ENCODE results near the gene TMEM131L. TPM values are rescaled to one million over a fixed set of nuclear protein-coding genes. Genes with fewer than 3 reads are reported as not detected.

TMEM131L gene
- polyA plus RNA-seq, 3 donors = 11.2 to 58.3 (median 26.0) TPM

GRCh38 chr4:153474251-153474650 is 8.1 kb downstream of the TMEM131L start:
- peak overlapping the region in 3 of 7 donors; percentile 32 to 65 (median 46) for H3K27ac Mint-ChIP-seq
- H3K9me3 Mint-ChIP-seq = peaks cover 0 to 2% (median 0%) of the 10 kb centered on the region in 7 donors
- 100% methylated on average over 3 of the region's 4 CpGs for WGBS (ENCODE audit: insufficient coverage)
- Histone ChIP-seq H3K4me1 (ENCODE audit: control insufficient read depth in 1 of 2, insufficient read depth in 2 of 2, low read length in 2 of 2) (peaks cover 42 to 53% of the 10 kb centered on the region in 2 donors), H3K27ac (ENCODE audit: low read depth in 1 of 2, low read length in 2 of 2) (no peak overlapping the region), H4K20me1 (ENCODE audit: insufficient read depth, low read length) (peaks cover 100% of the 10 kb centered on the region), H3K27me3 (ENCODE audit: control insufficient read depth in 2 of 2, insufficient read depth in 2 of 2, low read length in 2 of 2) (no peaks in the 10 kb centered on the region), H2AFZ (ENCODE audit: insufficient read depth, low read depth, low read length, poor library complexity, severe bottlenecking) (no peak overlapping the region), H3K79me2 (ENCODE audit: insufficient read depth, low read length) (peaks cover 100% of the 10 kb centered on the region), H3K9ac (ENCODE audit: insufficient read depth, low read length, poor library complexity, severe bottlenecking) (no peak overlapping the region), H3K36me3 (replicated peaks in 1 of 2; ENCODE audit: control insufficient read depth in 1 of 2, insufficient read depth in 2 of 2, low read length in 2 of 2) (peaks cover 43 to 72% of the 10 kb centered on the region in 2 donors), H3K9me3 (replicated peaks in 1 of 2; ENCODE audit: control insufficient read depth in 1 of 2, insufficient read depth in 1 of 2, low read length in 2 of 2) (no peaks in the 10 kb centered on the region), H3K4me2 (replicated peaks; ENCODE audit: extremely low read depth, low read length, poor library complexity, severe bottlenecking) (no peak overlapping the region), H3K4me3 (replicated peaks in 1 of 3; ENCODE audit: low read depth in 2 of 3, low read length in 3 of 3) (no peak overlapping the region)
- H3K4me1 Mint-ChIP-seq = peaks cover 61% of the 10 kb centered on the region
- H3K36me3 Mint-ChIP-seq = peaks cover 67 to 77% of the 10 kb centered on the region in 2 donors
- H3K4me3 Mint-ChIP-seq = no peak overlapping the region
- no peak for DNase-seq
- no peak for TF ChIP-seq CTCF (IDR thresholded peaks at IDR 0.05)
- intact Hi-C loops (cut with micrococcal nuclease) = no loop called here
- H3K27me3 Mint-ChIP-seq (ENCODE audit: low read depth in 3 of 3) = no peaks in the 10 kb centered on the region

- Mint-ChIP-seq H3K27ac (peak overlapping the region in 2 of 7 donors; percentile 4 to 12), H3K27me3 (ENCODE audit: low read depth in 3 of 3) (no peaks in the 10 kb centered on the region), H3K4me1 (peaks cover 53% of the 10 kb centered on the region), H3K4me3 (no peak overlapping the region), H3K9me3 (peaks cover 0 to 2% (median 0%) of the 10 kb centered on the region in 7 donors), H3K36me3 (peaks cover 68 to 86% of the 10 kb centered on the region in 2 donors)
- 100% methylated on average over 4 of the region's 8 CpGs for WGBS (ENCODE audit: insufficient coverage)
- no peak overlapping the region for H3K9ac ChIP-seq (ENCODE audit: insufficient read depth, low read length, poor library complexity, severe bottlenecking)
- peaks cover 100% of the 10 kb centered on the region for H4K20me1 ChIP-seq (ENCODE audit: insufficient read depth, low read length)
- peaks cover 31 to 38% of the 10 kb centered on the region in 2 donors for H3K4me1 ChIP-seq (ENCODE audit: control insufficient read depth in 1 of 2, insufficient read depth in 2 of 2, low read length in 2 of 2)
- no peak overlapping the region for H2AFZ ChIP-seq (ENCODE audit: insufficient read depth, low read depth, low read length, poor library complexity, severe bottlenecking)
- peaks cover 51 to 77% of the 10 kb centered on the region in 2 donors for H3K36me3 ChIP-seq (replicated peaks in 1 of 2; ENCODE audit: control insufficient read depth in 1 of 2, insufficient read depth in 2 of 2, low read length in 2 of 2)
- H3K79me2 ChIP-seq (ENCODE audit: insufficient read depth, low read length) = peaks cover 98% of the 10 kb centered on the region
- no peak overlapping the region for H3K4me3 ChIP-seq (replicated peaks in 1 of 3; ENCODE audit: low read depth in 2 of 3, low read length in 3 of 3)
- H3K27me3 ChIP-seq (ENCODE audit: control insufficient read depth in 2 of 2, insufficient read depth in 2 of 2, low read length in 2 of 2) = no peaks in the 10 kb centered on the region
- intact Hi-C loops (cut with micrococcal nuclease) = no loop called here
- H3K4me2 ChIP-seq (replicated peaks; ENCODE audit: extremely low read depth, low read length, poor library complexity, severe bottlenecking) = no peak overlapping the region
- no peak for DNase-seq
- H3K27ac ChIP-seq (ENCODE audit: low read depth in 1 of 2, low read length in 2 of 2) = no peak overlapping the region
- H3K9me3 ChIP-seq (replicated peaks in 1 of 2; ENCODE audit: control insufficient read depth in 1 of 2, insufficient read depth in 1 of 2, low read length in 2 of 2) = no peaks in the 10 kb centered on the region
- TF ChIP-seq CTCF (IDR thresholded peaks at IDR 0.05) = no peak
Measured at GRCh38 chr4:153476829-153477574, 10.8 kb downstream of the TMEM131L start.

Data from CD14-positive monocyte (primary cell).